Measurements from ENCODE around the gene PDE4D. TPM values are rescaled to one million over a fixed set of nuclear protein-coding genes. Genes with fewer than 3 reads are reported as not detected.

The PDE4D gene
- total and polyA plus RNA-seq, 2 of the 4 experiments (the other 2 are of a cell fraction): 1.4 to 7.9 TPM

- H3K23ac ChIP-seq (ENCODE audit: low read depth, low read length): no peak overlapping the region
- no peak overlapping the region for H2BK5ac ChIP-seq (ENCODE audit: low read depth, low read length, poor library complexity, severe bottlenecking)
- no peak overlapping the region for H2AK5ac ChIP-seq (ENCODE audit: low read depth, low read length)
- no peak overlapping the region for H4K8ac ChIP-seq (ENCODE audit: low read depth in 2 of 2, low read length in 2 of 2)
- no peak overlapping the region for H3K56ac ChIP-seq (ENCODE audit: extremely low read depth, insufficient read depth, low read length)
- no peaks in the 10 kb centered on the region for H3K9me3 ChIP-seq (ENCODE audit: control insufficient read depth, insufficient read depth, low read length)
- in situ Hi-C loops (cut with MboI; ENCODE audit: low sequenced_read_pairs): no loop called here
- H2AK9ac ChIP-seq (replicated peaks; ENCODE audit: low read depth, low read length, poor library complexity): no peak overlapping the region
- no peak overlapping the region for H3K27ac ChIP-seq (ENCODE audit: insufficient read depth, low read length)
- H3K27me3 ChIP-seq (ENCODE audit: control insufficient read depth, insufficient read depth, low read length): no peaks in the 10 kb centered on the region
- no peaks in the 10 kb centered on the region for H3K9me1 ChIP-seq (ENCODE audit: insufficient read depth, low read length)
- H4K20me1 ChIP-seq (ENCODE audit: insufficient read depth, low read length): no peaks in the 10 kb centered on the region
- no peaks in the 10 kb centered on the region for H3K36me3 ChIP-seq (ENCODE audit: control insufficient read depth, insufficient read depth, low read length)
- no CpG with 5 or more reads among the region's 1 CpG for WGBS, 2 experiments (ENCODE audit: extremely low coverage in 2 of 2, insufficient read length in 1 of 2)
- 0 out of 2 replicates have a peak overlapping the region, but pooled peaks have one; percentile 49 for H3K14ac ChIP-seq (replicated peaks; ENCODE audit: low read depth, low read length)
- no peak overlapping the region; the same call in 1 of the 2 replicates for H3K18ac ChIP-seq (ENCODE audit: low read depth, low read length)
- ChIA-PET CTCF (no interaction called here), POLR2A (ENCODE audit: unreplicated experiment) (no interaction called here)
- intact Hi-C loops (cut with micrococcal nuclease): no loop called here
- BruUV-seq (replicated peaks): no TSS peak
- H4K91ac ChIP-seq (ENCODE audit: insufficient read depth, low read depth, low read length): no peak overlapping the region
- no peak overlapping the region for H3K4me2 ChIP-seq (ENCODE audit: low read depth, low read length)
- no peak overlapping the region for H2AFZ ChIP-seq (replicated peaks; ENCODE audit: low read length, poor library complexity)
- dilution Hi-C loops (cut with HindIII; ENCODE audit: low sequenced_read_pairs, unreplicated experiment): no loop called here
- no peak for TF ChIP-seq RAD21 (IDR thresholded peaks at IDR 0.05; ENCODE audit: low read length)
- no peak for TF ChIP-seq ELK1 (IDR thresholded peaks at IDR 0.05; ENCODE audit: borderline replicate concordance, low read depth, low read length)
- TF ChIP-seq USF2 (IDR thresholded peaks at IDR 0.05; ENCODE audit: low read depth, low read length): no peak
- TF ChIP-seq BHLHE40 (IDR thresholded peaks at IDR 0.05; ENCODE audit: low read depth, low read length): no peak
- no peak for TF ChIP-seq NFE2L2 (IDR thresholded peaks at IDR 0.05; ENCODE audit: low read depth, low read length)
- no peak for TF ChIP-seq SMC3 (IDR thresholded peaks at IDR 0.05; ENCODE audit: low read depth, low read length)
- no peak for TF ChIP-seq CHD1 (IDR thresholded peaks at IDR 0.05; ENCODE audit: low read depth, low read length)
- no peak for TF ChIP-seq POLR2A (IDR thresholded peaks at IDR 0.05; ENCODE audit: low read depth, low read length)
- TF ChIP-seq MAFK (IDR thresholded peaks at IDR 0.05; ENCODE audit: low read depth, low read length): no peak
- no peak for TF ChIP-seq RCOR1 (IDR thresholded peaks at IDR 0.05; ENCODE audit: insufficient replicate concordance, low read length)
- TF ChIP-seq RFX5 (IDR thresholded peaks at IDR 0.05; ENCODE audit: low read depth, low read length): no peak
- TF ChIP-seq MAZ (IDR thresholded peaks at IDR 0.05; ENCODE audit: borderline replicate concordance, low read depth, low read length): no peak
- H3K4ac ChIP-seq (ENCODE audit: low read depth, low read length): no peak overlapping the region
- no peak overlapping the region for H3K9ac ChIP-seq (ENCODE audit: low read depth, low read length)
- H2BK15ac ChIP-seq (ENCODE audit: low read depth, low read length): no peak overlapping the region; the same call in 2 of the 3 replicates
- peak; percentile 16 for DNase-seq
- no peak for ATAC-seq (ENCODE audit: low read depth)
- H3K4me1 ChIP-seq (ENCODE audit: control insufficient read depth, insufficient read depth, low read length): peaks cover 2% of the 10 kb centered on the region; the same call in 1 of the 2 replicates
- peak overlapping the region; percentile 68; the same call in 1 of the 2 replicates for H2BK20ac ChIP-seq (ENCODE audit: low read depth, low read length)
- no peak overlapping the region for H3K4me3 ChIP-seq (ENCODE audit: insufficient read depth, low read depth, low read length)
- H3K79me1 ChIP-seq (ENCODE audit: low read depth in 1 of 2, low read length in 2 of 2): no peaks in the 10 kb centered on the region
- no peak overlapping the region; the same call in 1 of the 2 replicates for H4K5ac ChIP-seq (ENCODE audit: low read depth, low read length)
- H2BK120ac ChIP-seq (ENCODE audit: low read depth, low read length): peak overlapping the region; percentile 48; the same call in 1 of the 2 replicates
These were observed 49.9 kb downstream of the PDE4D start for GRCh38 chr5:59843511-59844213.

Data from IMR-90 (cell line).